Measurements from ENCODE around the gene DERA.

Gene DERA

GRCh38 chr12:15924956-15925355 is 13.8 kb downstream of the DERA start:
- H3K4me3 ChIP-seq (IDR thresholded peaks at IDR 0.05; ENCODE audit: insufficient read depth, low read depth, low read length) = no peak overlapping the region
- no peaks in the 10 kb centered on the region for H3K27me3 ChIP-seq (ENCODE audit: insufficient read depth, low read depth)
- H2AFZ ChIP-seq (ENCODE audit: low read depth) = no peak overlapping the region
- no peak for TF ChIP-seq CTCF (conservative IDR thresholded peaks at IDR 0.05; ENCODE audit: low read depth, low read length)
- H3K4me2 ChIP-seq = no peak overlapping the region
- no peak overlapping the region for H3K9ac ChIP-seq
- H3K79me2 ChIP-seq (ENCODE audit: insufficient read depth, low read depth) = no peaks in the 10 kb centered on the region
- no peaks in the 10 kb centered on the region for H3K36me3 ChIP-seq (ENCODE audit: insufficient read depth)
- no peak overlapping the region for H3K27ac ChIP-seq
- no peaks in the 10 kb centered on the region for H4K20me1 ChIP-seq (ENCODE audit: insufficient read depth)
- H3K4me1 ChIP-seq (ENCODE audit: low read depth, poor library complexity, severe bottlenecking) = no peaks in the 10 kb centered on the region

GRCh38 chr12:15928346-15928745 is 17.2 kb downstream of the DERA start:
- H3K4me1 ChIP-seq (ENCODE audit: low read depth, poor library complexity, severe bottlenecking) = no peaks in the 10 kb centered on the region
- H2AFZ ChIP-seq (ENCODE audit: low read depth) = no peak overlapping the region
- H3K9ac ChIP-seq = no peak overlapping the region
- H3K4me2 ChIP-seq = no peak overlapping the region
- no peak overlapping the region for H3K27ac ChIP-seq
- H4K20me1 ChIP-seq (ENCODE audit: insufficient read depth) = no peaks in the 10 kb centered on the region
- TF ChIP-seq CTCF (conservative IDR thresholded peaks at IDR 0.05; ENCODE audit: low read depth, low read length) = no peak
- no peaks in the 10 kb centered on the region for H3K27me3 ChIP-seq (ENCODE audit: insufficient read depth, low read depth)
- H3K4me3 ChIP-seq (IDR thresholded peaks at IDR 0.05; ENCODE audit: insufficient read depth, low read depth, low read length) = no peak overlapping the region
- no peaks in the 10 kb centered on the region for H3K36me3 ChIP-seq (ENCODE audit: insufficient read depth)
- no peaks in the 10 kb centered on the region for H3K79me2 ChIP-seq (ENCODE audit: insufficient read depth, low read depth)

GRCh38 chr12:15928870-15929571 is 17.9 kb downstream of the DERA start:
- TF ChIP-seq CTCF (conservative IDR thresholded peaks at IDR 0.05; ENCODE audit: low read depth, low read length) = no peak
- Histone ChIP-seq H2AFZ (ENCODE audit: low read depth) (no peak overlapping the region), H4K20me1 (ENCODE audit: insufficient read depth) (no peaks in the 10 kb centered on the region), H3K36me3 (ENCODE audit: insufficient read depth) (no peaks in the 10 kb centered on the region), H3K4me2 (no peak overlapping the region), H3K9ac (no peak overlapping the region), H3K4me3 (IDR thresholded peaks at IDR 0.05; ENCODE audit: insufficient read depth, low read depth, low read length) (no peak overlapping the region), H3K4me1 (ENCODE audit: low read depth, poor library complexity, severe bottlenecking) (no peaks in the 10 kb centered on the region), H3K27ac (no peak overlapping the region), H3K27me3 (ENCODE audit: insufficient read depth, low read depth) (no peaks in the 10 kb centered on the region), H3K79me2 (ENCODE audit: insufficient read depth, low read depth) (no peaks in the 10 kb centered on the region)

- no peak overlapping the region for H3K4me3 ChIP-seq (IDR thresholded peaks at IDR 0.05; ENCODE audit: insufficient read depth, low read depth, low read length)
- H3K9ac ChIP-seq = no peak overlapping the region
- H3K27ac ChIP-seq = no peak overlapping the region
- no peak overlapping the region for H3K4me2 ChIP-seq
- no peaks in the 10 kb centered on the region for H3K27me3 ChIP-seq (ENCODE audit: insufficient read depth, low read depth)
- TF ChIP-seq CTCF (conservative IDR thresholded peaks at IDR 0.05; ENCODE audit: low read depth, low read length) = no peak
- H3K4me1 ChIP-seq (ENCODE audit: low read depth, poor library complexity, severe bottlenecking) = no peaks in the 10 kb centered on the region
- H2AFZ ChIP-seq (ENCODE audit: low read depth) = no peak overlapping the region
- no peaks in the 10 kb centered on the region for H3K79me2 ChIP-seq (ENCODE audit: insufficient read depth, low read depth)
- H3K36me3 ChIP-seq (ENCODE audit: insufficient read depth) = no peaks in the 10 kb centered on the region
- H4K20me1 ChIP-seq (ENCODE audit: insufficient read depth) = no peaks in the 10 kb centered on the region
Observed at GRCh38 chr12:15931590-15932053, 20.5 kb downstream of the DERA start.

All from KMS-11 (cell line).